ENCODE data around the gene NUDT16L1.

GRCh38 chr16:4674926-4675530 is 18.3 kb upstream of the NUDT16L1 start:
- TF ChIP-seq, protein P1, sequence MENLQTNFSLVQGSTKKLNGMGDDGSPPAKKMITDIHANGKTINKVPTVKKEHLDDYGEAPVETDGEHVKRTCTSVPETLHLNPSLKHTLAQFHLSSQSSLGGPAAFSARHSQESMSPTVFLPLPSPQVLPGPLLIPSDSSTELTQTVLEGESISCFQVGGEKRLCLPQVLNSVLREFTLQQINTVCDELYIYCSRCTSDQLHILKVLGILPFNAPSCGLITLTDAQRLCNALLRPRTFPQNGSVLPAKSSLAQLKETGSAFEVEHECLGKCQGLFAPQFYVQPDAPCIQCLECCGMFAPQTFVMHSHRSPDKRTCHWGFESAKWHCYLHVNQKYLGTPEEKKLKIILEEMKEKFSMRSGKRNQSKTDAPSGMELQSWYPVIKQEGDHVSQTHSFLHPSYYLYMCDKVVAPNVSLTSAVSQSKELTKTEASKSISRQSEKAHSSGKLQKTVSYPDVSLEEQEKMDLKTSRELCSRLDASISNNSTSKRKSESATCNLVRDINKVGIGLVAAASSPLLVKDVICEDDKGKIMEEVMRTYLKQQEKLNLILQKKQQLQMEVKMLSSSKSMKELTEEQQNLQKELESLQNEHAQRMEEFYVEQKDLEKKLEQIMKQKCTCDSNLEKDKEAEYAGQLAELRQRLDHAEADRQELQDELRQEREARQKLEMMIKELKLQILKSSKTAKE (CRISPR knock-in tag; IDR thresholded peaks at IDR 0.05; ENCODE audit: borderline replicate concordance) = no peak
- TF ChIP-seq ZNF501 (CRISPR knock-in tag; IDR thresholded peaks at IDR 0.05) = no peak
- no peak for TF ChIP-seq NR2F1 (CRISPR knock-in tag; IDR thresholded peaks at IDR 0.05)
- TF ChIP-seq ATF7 (IDR thresholded peaks at IDR 0.05) = no peak
- TF ChIP-seq ATF7 (CRISPR knock-in tag; IDR thresholded peaks at IDR 0.05) = no peak
- TF ChIP-seq CTCF (CRISPR knock-in tag; IDR thresholded peaks at IDR 0.05) = no peak

Data from HepG2 (cell line).